IMR-90 (cell line): ENCODE data around the gene MILR1. TPM values are rescaled to one million over a fixed set of nuclear protein-coding genes. Genes with fewer than 3 reads are reported as not detected.
A peak's percentile ranks its signal among the peaks of the same experiment; 100 is the strongest.

ENCODE experiments used
- ATAC-seq: fragments of 200-7000 bp; cut with Tn5 transposase; 2 replicates; pipeline ENCODE4 v1.9.1; 2020; ENCODE audit warnings: low read depth, mild to moderate bottlenecking, moderate library complexity
- BruUV-seq: library from RNA; stranded (reverse); fragments of 400-500 nt; replicated peaks from 2 replicates; lab custom pipeline; 2021; lab: Mats Ljungman, UMichigan
- CTCF ChIA-PET: fragments of 300-600 bp; formaldehyde crosslinking; extraction: SDS; loops from one replicate; lab custom pipeline; 2021; ENCODE audit warnings: antibody characterized with exemption; lab: Yijun Ruan, JAX
- POLR2A ChIA-PET: fragments of 300-600 bp; sonication (Branson Sonifier 250); formaldehyde crosslinking; loops from one replicate; lab custom pipeline; 2022; ENCODE audit warnings: antibody characterized with exemption; ENCODE audit not compliant: unreplicated experiment; lab: Charles Lee
- DNase-seq: peaks from one replicate; pipeline ENCODE4 v3.0.0; 2013
- H2AFZ ChIP-seq: replicated peaks from 2 replicates; pipeline ENCODE3; 2013; ENCODE audit warnings: low read length, mild to moderate bottlenecking; ENCODE audit not compliant: poor library complexity
- H2AK5ac ChIP-seq: 2 replicates; pipeline ENCODE4 v1.6.1; 2013; ENCODE audit warnings: low read depth, low read length, inconsistent platforms
- H2AK9ac ChIP-seq: replicated peaks from 2 replicates; pipeline ENCODE3; 2013; ENCODE audit warnings: mild to moderate bottlenecking, low read depth, low read length, moderate library complexity; ENCODE audit not compliant: poor library complexity
- H2BK120ac ChIP-seq: 2 replicates; pipeline ENCODE4 v1.6.1; 2013; ENCODE audit warnings: low read depth, low read length, inconsistent platforms
- H2BK15ac ChIP-seq: 3 replicates; pipeline ENCODE4 v1.6.1; 2013; ENCODE audit warnings: low read depth, low read length, inconsistent platforms
- H2BK20ac ChIP-seq: 2 replicates; pipeline ENCODE4 v1.6.1; 2013; ENCODE audit warnings: low read depth, mild to moderate bottlenecking, inconsistent platforms, low read length, moderate library complexity
- H2BK5ac ChIP-seq: 2 replicates; pipeline ENCODE4 v1.6.1; 2013; ENCODE audit warnings: mild to moderate bottlenecking, low read depth, low read length, inconsistent platforms; ENCODE audit not compliant: poor library complexity, severe bottlenecking
- H3K14ac ChIP-seq: replicated peaks from 2 replicates; pipeline ENCODE4 v1.6.1; 2013; ENCODE audit warnings: low read depth, low read length, inconsistent platforms
- H3K18ac ChIP-seq: 2 replicates; pipeline ENCODE4 v1.6.1; 2013; ENCODE audit warnings: low read depth, low read length, control low read depth
- H3K23ac ChIP-seq: 2 replicates; pipeline ENCODE4 v1.6.1; 2013; ENCODE audit warnings: low read depth, low read length, inconsistent platforms
- H3K27ac ChIP-seq: 2 replicates; pipeline ENCODE4 v1.5.1; 2013; ENCODE audit warnings: mild to moderate bottlenecking, control low read depth, low read length; ENCODE audit not compliant: insufficient read depth
- H3K27me3 ChIP-seq: 2 replicates; pipeline ENCODE4 v1.6.1; 2013; ENCODE audit warnings: low read length; ENCODE audit not compliant: control insufficient read depth, insufficient read depth
- H3K36me3 ChIP-seq: 2 replicates; pipeline ENCODE4 v1.6.1; 2013; ENCODE audit warnings: low read length, mixed read lengths; ENCODE audit not compliant: control insufficient read depth, insufficient read depth
- H3K4ac ChIP-seq: 2 replicates; pipeline ENCODE4 v1.6.1; 2013; ENCODE audit warnings: low read depth, low read length, inconsistent platforms
- H3K4me1 ChIP-seq: 2 replicates; pipeline ENCODE4 v1.6.1; 2013; ENCODE audit warnings: low read length, mixed read lengths; ENCODE audit not compliant: control insufficient read depth, insufficient read depth
- H3K4me2 ChIP-seq: 2 replicates; pipeline ENCODE4 v1.6.1; 2013; ENCODE audit warnings: low read depth, mild to moderate bottlenecking, control low read depth, low read length, moderate library complexity
- H3K4me3 ChIP-seq: 2 replicates; pipeline ENCODE4 v1.5.1; 2013; ENCODE audit warnings: low read depth, mild to moderate bottlenecking, control low read depth, low read length, moderate library complexity; ENCODE audit not compliant: insufficient read depth
- H3K56ac ChIP-seq: 2 replicates; pipeline ENCODE4 v1.6.1; 2013; ENCODE audit warnings: low read length, inconsistent platforms; ENCODE audit not compliant: insufficient read depth; ENCODE audit errors: extremely low read depth
- H3K79me1 ChIP-seq, 2 experiments: 2 replicates each; pipeline ENCODE4 v1.6.1; 2013; ENCODE audit warnings: low read length in 2 of 2, inconsistent platforms in 1 of 2, low read depth in 1 of 2
- H3K9ac ChIP-seq: 2 replicates; pipeline ENCODE4 v1.6.1; 2013; ENCODE audit warnings: low read depth, low read length, control low read depth
- H3K9me1 ChIP-seq: 2 replicates; pipeline ENCODE4 v1.6.1; 2013; ENCODE audit warnings: low read length, inconsistent platforms; ENCODE audit not compliant: insufficient read depth
- H3K9me3 ChIP-seq: 2 replicates; pipeline ENCODE4 v1.6.1; 2013; ENCODE audit warnings: low read length; ENCODE audit not compliant: control insufficient read depth, insufficient read depth
- H4K20me1 ChIP-seq: 2 replicates; pipeline ENCODE4 v1.6.1; 2013; ENCODE audit warnings: low read length, inconsistent platforms; ENCODE audit not compliant: insufficient read depth
- H4K5ac ChIP-seq: 2 replicates; pipeline ENCODE4 v1.6.1; 2013; ENCODE audit warnings: mild to moderate bottlenecking, low read depth, low read length, control low read depth
- H4K8ac ChIP-seq, 2 experiments: 2 replicates each; pipeline ENCODE4 v1.6.1; 2013; ENCODE audit warnings: low read depth in 2 of 2, low read length in 2 of 2, control low read depth in 1 of 2, inconsistent platforms in 1 of 2
- H4K91ac ChIP-seq: 2 replicates; pipeline ENCODE4 v1.6.1; 2013; ENCODE audit warnings: low read depth, low read length, inconsistent platforms; ENCODE audit not compliant: insufficient read depth
- FOS ChIP-seq: fragments of 150-350 bp; IDR thresholded peaks from 2 replicates; pipeline ENCODE4 v1.6.1; 2016; ENCODE audit warnings: low read depth, low read length
- MXI1 ChIP-seq: IDR thresholded peaks from 2 replicates; pipeline ENCODE4 v1.6.1; 2012; ENCODE audit warnings: low read depth, mild to moderate bottlenecking, low read length, moderate library complexity, borderline replicate concordance
- RAD21 ChIP-seq: IDR thresholded peaks from 2 replicates; pipeline ENCODE4 v1.6.1; 2012; ENCODE audit warnings: low read length, improper control_type of control experiment
- RCOR1 ChIP-seq: IDR thresholded peaks from 2 replicates; pipeline ENCODE4 v1.6.1; 2012; ENCODE audit warnings: mild to moderate bottlenecking, low read length, improper control_type of control experiment; ENCODE audit not compliant: insufficient replicate concordance
- SMC3 ChIP-seq: fragments of 150-350 bp; IDR thresholded peaks from 2 replicates; pipeline ENCODE4 v1.6.1; 2016; ENCODE audit warnings: low read depth, mild to moderate bottlenecking, antibody characterized with exemption, low read length, moderate library complexity
- WGBS, 2 experiments: methylation state at CpG; one replicate each; pipeline versions ENCODE4 v1.1.5 to v1.1.7; 2013; ENCODE audit warnings: missing lambda C conversion rate in 2 of 2; ENCODE audit not compliant: insufficient read length in 1 of 2; ENCODE audit errors: extremely low coverage in 2 of 2; 5-methylcytosine and 5-hydroxymethylcytosine counted together
- dilution Hi-C: fragments of 300-500 bp; cut with HindIII; formaldehyde crosslinking; loops from one replicate; pipeline ENCODE4 v1.14.3; 2018; ENCODE audit warnings: low sequenced_read_pairs; ENCODE audit not compliant: unreplicated experiment
- in situ Hi-C: fragments of 300-500 bp; cut with MboI; formaldehyde crosslinking; loops from 3 replicates; pipeline ENCODE4 v1.14.3; 2019; ENCODE audit warnings: low sequenced_read_pairs, inconsistent platforms, mixed read lengths
- intact Hi-C: fragments of 100-400 bp; cut with micrococcal nuclease; formaldehyde crosslinking; loops from 2 replicates; pipeline ENCODE4 v1.10.0; 2022
- polyA plus RNA-seq, 3 experiments: library from polyadenylated mRNA; depleted of rRNA; stranded (reverse); fragments of >200 nt; gene quantifications; 2 replicates each; pipeline ENCODE4 v1.2.3, GENCODE V29; 2012; ENCODE audit warnings: low replicate concordance in 1 of 3
- total RNA-seq: library from RNA; depleted of rRNA; stranded (reverse); fragments of >200 nt; gene quantifications from 2 replicates; pipeline ENCODE4 v1.2.3, GENCODE V29; 2012
- TF ChIP-seq, protein P1 (sequence below): conservative IDR thresholded peaks from 2 replicates; pipeline ENCODE4 v1.5.1; 2012; ENCODE audit warnings: mild to moderate bottlenecking, low read depth, low read length, improper control_type of control experiment

MILR1 gene
- total and polyA plus RNA-seq, 2 of the 4 experiments (the other 2 are of a cell fraction), result 0.36 to 0.44 TPM

DNA sequence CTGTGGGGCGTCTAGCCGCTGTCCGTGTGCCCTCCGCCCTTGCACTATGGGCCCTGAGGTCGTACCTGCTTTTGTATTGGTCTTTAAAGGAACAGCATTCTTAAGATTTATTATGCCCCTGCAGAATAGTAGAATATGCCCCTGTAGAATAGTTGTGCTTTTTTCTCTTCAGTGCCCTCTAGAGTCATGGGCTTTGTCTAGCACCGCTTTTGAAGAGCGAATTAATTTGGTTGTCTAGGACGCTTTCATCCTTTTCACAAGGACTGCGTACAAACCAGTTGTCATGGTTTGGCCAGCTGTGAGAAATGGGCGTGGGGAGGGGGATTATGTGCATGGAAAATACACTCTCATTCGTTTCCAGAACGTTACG lies 58.5 kb downstream of the MILR1 start:
- Histone ChIP-seq H3K4me2 (peak overlapping the region; percentile 94), H4K5ac (peak overlapping the region; percentile 21), H2AK5ac (peak overlapping the region; percentile 72), H3K4me1 (peaks cover 2% of the 10 kb centered on the region; the same call in 1 of the 2 replicates), H4K8ac (peak overlapping the region; percentile 50 to 80; a peak in 3 of 4 replicates), H2BK5ac (peak overlapping the region; percentile 89), H3K4ac (peak overlapping the region; percentile 80), H3K9me1 (peaks cover 7% of the 10 kb centered on the region), H3K4me3 (peak overlapping the region; percentile 93), H2AK9ac (peak overlapping the region; percentile 94), H2AFZ (peak overlapping the region; percentile 91), H2BK120ac (peak overlapping the region; percentile 16; the same call in 1 of the 2 replicates), H4K20me1 (peaks cover 61% of the 10 kb centered on the region), H3K18ac (peak overlapping the region; percentile 11; the same call in 1 of the 2 replicates), H3K14ac (peak overlapping the region; percentile 83), H3K27ac (peak overlapping the region; percentile 94), H3K23ac (peak overlapping the region; percentile 88), H3K56ac (peak overlapping the region; percentile 65), H3K27me3 (no peaks in the 10 kb centered on the region), H3K9ac (peak overlapping the region; percentile 74), H3K9me3 (no peaks in the 10 kb centered on the region), H2BK20ac (no peak overlapping the region), H3K36me3 (peaks cover 36% of the 10 kb centered on the region), H4K91ac (peak overlapping the region; percentile 68; the same call in 1 of the 2 replicates), H3K79me1 (peaks cover 16 to 55% of the 10 kb centered on the region in 2 experiments), H2BK15ac (no peak overlapping the region)
- in situ Hi-C loops (no loop called here), dilution Hi-C loops (no loop called here), intact Hi-C loops (no loop called here)
- no CpG with 5 or more reads among the region's 13 CpGs for WGBS, 2 experiments
- ChIA-PET POLR2A (interaction anchor here (0.5 to 1.2 kb wide), 3 partner anchors 16 to 668 kb away, joined by 3 to 10 read pairs (median 3); no protein-coding TSS in a partner anchor), CTCF (interaction anchor here (0.6 to 1.7 kb wide), 4 partner anchors 10 to 681 kb away, joined by 3 to 5 read pairs (median 4); partner anchors contain the start of gene POLG2)
- TF ChIP-seq, protein P1, sequence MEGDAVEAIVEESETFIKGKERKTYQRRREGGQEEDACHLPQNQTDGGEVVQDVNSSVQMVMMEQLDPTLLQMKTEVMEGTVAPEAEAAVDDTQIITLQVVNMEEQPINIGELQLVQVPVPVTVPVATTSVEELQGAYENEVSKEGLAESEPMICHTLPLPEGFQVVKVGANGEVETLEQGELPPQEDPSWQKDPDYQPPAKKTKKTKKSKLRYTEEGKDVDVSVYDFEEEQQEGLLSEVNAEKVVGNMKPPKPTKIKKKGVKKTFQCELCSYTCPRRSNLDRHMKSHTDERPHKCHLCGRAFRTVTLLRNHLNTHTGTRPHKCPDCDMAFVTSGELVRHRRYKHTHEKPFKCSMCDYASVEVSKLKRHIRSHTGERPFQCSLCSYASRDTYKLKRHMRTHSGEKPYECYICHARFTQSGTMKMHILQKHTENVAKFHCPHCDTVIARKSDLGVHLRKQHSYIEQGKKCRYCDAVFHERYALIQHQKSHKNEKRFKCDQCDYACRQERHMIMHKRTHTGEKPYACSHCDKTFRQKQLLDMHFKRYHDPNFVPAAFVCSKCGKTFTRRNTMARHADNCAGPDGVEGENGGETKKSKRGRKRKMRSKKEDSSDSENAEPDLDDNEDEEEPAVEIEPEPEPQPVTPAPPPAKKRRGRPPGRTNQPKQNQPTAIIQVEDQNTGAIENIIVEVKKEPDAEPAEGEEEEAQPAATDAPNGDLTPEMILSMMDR, result peak; percentile 50
- TF ChIP-seq RAD21, result 0 out of 2 replicates have a peak, but pooled peaks have one; percentile 5
- no peak for TF ChIP-seq FOS
- peak; percentile 18; the same call in 1 of the 2 replicates for TF ChIP-seq SMC3
- 0 out of 2 replicates have a peak, but pooled peaks have one; percentile 47 for TF ChIP-seq MXI1
- TF ChIP-seq RCOR1, result no peak
- peak; percentile 68 for DNase-seq
- BruUV-seq, result no TSS peak
- peak; percentile 30 for ATAC-seq
